NCI-H146 (cell line): ENCODE measurements around the gene CAPN11.

ENCODE experiments used
- DNase-seq: peaks from one replicate; lab custom pipeline; 2025; lab: John Stamatoyannopoulos, UW

CAPN11 gene

DNA sequence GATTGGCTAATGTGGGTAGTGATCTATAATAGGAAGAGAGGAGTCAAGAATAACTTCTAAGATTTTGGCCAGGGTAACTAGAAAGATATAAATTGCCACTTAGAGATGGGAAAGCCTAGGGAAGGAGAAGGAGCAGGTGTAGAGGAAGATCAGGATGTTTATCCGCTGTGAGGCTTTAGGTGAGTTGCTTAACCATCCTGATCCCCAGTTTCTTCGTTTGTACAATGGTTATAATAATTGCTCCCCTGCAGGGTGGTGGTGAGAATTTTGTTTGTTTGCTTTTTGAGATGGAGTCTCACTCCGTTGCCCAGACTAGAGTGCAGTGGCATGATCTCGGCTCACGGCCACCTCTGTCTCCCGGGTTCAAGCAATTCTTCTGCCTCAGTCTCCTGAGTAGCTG lies 55.7 kb downstream of the CAPN11 start:
- DNase-seq = no peak

DNA sequence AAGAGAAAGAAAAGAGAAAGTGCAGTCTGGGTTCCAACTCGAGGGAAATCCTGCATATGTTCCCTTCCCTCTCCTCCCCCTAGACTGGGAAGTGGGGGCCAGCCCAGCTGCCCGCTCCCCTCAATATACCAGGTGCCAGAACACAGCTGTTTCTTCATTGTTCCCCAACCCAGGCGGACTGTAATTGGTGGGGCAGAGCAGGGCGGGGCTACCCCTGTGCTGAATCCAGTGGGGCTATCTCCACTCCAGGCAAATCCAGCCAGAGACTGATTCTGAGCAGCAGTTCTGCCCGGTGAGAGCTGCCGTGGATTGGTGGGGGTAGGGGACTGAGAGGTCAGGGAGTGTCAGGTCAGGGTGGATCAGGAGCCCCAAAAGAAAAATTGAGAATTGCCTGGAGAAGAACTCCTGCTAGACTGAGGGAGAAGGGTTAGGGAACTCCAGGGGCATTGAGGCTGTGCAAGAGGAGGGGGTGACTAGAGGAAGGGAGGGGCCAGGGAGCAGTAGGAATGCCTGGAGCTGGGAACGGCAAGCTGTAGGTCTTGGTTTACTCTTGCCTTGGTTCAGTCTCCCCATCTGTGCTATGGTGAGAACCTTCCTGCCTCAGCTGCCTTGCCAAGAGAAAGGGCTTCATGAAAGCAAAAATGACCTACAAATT lies 58.2 kb downstream of the CAPN11 start, which contains the start of gene MYMX:
Gene MYMX (plus strand): TSS at position 250 of the 655 bp plus-strand sequence. CDS start 546 bp downstream, outside the sequence.
- DNase-seq = peak; percentile 53

DNA sequence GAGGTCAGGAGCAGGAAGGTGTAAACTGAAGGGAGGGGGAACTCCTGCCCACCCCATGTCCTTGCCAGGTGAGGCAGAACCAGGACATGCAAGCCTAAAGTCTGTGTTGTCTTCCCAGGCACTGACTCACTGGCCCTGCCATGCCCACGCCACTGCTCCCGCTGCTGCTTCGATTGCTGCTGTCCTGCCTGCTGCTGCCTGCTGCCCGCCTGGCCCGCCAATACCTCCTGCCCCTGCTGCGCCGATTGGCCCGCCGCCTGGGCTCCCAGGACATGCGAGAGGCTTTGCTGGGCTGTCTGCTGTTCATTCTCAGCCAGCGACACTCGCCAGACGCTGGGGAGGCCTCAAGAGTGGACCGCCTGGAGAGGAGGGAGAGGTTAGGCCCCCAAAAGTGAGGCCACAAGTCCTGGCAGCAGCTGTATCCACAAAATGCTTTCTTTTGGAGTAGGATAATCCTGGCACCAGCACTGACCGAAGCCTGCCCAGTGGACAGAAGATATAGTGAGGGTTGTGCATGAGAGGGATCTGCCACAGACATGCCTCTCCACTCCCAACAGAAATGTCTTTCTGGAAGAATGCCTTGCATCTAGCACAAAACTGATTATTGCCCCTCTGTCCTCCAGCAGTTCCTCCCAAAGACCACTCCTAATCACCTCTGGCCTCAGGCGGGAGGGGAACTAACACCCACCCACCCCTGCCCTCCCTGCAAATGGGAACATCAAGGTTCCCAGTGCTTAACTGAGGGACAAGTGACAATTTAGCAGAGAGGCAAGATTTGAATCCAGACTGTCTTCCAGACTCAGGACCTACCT lies 58.9 kb downstream of the CAPN11 start:
- DNase-seq = no peak

DNA sequence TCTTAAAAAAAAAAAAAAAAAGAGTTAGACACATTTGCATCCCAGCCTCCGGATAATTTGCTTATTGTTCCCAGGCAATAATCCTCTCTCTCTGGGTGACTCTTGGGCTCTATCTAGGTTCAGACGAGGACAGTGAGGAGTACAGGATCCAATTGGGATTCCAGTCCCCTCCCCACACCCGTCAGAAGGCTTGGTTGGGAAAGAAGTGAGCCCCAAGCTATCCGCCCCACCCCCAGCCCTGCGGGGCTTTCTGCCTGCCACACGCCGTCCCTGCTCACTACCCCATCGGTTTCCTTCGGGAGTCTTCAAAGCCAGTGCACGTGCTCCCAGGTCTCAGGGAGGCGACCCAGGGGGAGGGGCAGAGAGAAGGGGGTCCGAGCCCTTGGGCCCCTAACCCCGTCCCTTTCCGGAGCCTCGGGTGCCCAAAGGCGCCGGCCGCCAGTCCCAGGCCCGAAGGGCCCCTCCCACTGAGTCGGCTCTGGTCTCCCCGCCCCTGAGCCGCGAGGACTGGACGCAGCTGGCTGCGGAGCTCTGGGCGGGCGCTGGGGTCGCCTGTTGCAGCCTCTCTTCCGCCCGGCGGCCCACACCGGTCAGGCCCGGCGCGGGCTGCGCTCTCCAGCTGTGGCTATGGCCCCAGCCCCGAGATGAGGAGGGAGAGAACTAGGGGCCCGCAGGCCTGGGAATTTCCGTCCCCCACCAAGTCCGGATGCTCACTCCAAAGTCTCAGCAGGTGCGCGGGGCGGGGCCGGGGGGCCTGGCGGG lies 60.6 kb downstream of the CAPN11 start:
- DNase-seq = peak; percentile 93

DNA sequence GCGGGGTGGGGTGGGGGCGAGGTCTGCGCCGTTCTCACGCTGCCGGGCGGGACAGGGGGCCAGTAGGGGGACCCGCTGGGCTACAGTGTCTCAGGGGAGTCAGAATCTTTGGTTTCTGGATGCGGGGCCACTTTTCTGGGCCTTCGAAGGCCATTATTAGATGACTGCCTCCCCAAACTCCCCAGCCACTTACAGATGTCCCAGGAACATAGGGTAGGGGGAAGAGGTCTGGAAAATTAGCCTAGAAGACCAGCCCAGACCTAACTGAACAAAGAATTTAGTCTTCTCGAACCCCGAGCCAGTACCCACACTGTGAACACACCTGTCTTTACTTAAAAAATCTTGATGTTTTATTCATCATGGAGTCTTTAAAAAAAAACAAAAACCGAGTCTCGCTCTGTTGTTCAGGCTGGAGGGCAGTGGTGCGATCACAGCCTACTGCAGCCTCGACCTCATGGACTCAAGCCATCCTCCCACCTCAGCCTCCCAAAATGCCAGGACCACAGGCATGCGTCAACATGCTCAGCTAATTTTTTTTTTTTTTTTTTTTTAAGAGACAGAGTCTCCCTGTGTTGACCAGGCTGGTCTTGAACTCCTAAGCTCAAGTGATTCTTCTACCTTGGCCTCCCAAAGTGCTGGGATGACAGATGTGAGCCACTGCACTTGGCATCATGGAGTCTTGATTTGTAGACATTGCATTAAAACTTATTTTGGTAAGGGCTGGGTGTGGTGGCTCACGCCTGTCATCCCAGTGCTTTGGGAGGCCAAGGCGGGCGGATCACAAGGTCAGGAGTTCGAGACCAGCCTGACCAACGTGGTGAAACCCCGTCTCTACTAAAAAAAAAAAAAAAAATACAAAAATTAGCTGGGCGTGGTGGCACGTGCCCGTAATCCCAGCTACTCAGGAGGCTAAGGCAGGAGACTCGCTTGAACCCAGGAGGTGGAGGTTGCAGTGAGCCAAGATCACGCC lies 61.5 kb downstream of the CAPN11 start:
- no peak for DNase-seq

DNA sequence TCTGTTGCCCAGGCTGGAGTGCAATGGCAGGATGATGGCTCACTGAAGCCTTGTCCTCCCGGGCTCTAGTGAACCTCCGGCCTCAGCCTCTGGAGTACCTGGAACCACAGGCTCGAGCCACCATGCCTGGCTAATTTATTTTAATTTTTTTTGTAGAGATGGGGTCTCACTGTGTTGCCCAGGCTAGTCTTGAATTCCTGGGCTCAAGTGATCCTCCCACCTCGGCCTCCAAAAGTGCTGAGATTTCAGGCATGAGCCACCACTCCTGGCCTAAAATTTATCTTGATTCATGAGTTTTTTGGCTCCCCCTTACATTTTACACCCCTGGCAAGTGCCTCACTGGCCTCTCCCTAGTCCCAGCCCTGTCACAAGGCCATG lies 62.3 kb downstream of the CAPN11 start:
- no peak for DNase-seq

DNA sequence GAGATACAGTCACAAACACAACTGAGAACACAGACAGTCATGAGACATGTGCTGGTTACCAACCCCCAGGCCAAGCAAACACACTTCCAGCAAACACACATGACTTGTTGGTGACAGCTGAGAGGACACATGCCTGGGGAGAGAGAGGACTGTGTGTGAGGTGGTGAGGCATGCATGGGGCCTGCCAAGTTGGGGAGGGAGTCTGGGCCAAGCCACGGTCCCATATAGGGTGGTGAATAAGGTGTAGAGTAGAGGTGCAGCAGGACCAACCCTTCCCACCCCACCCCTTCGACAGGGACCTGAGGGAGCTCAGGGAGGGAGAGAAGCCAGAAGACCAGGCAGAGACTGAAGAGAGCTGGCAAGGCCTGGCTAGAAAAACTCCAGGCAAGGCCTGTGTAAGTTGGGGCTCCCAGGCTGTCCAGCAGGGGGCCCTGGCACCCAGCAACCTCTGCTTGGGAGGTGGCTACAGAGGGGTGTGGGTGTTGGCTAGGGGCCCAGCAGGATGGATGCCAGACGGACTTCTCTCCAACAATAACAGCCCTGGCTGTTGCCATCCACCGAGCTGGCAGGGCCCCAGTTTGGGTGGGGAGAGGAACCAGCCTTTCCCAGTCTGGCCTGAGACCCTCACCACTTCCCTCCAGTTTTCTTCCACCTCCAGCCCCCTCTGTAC lies 62.8 kb downstream of the CAPN11 start:
- DNase-seq = peak; percentile 74

DNA sequence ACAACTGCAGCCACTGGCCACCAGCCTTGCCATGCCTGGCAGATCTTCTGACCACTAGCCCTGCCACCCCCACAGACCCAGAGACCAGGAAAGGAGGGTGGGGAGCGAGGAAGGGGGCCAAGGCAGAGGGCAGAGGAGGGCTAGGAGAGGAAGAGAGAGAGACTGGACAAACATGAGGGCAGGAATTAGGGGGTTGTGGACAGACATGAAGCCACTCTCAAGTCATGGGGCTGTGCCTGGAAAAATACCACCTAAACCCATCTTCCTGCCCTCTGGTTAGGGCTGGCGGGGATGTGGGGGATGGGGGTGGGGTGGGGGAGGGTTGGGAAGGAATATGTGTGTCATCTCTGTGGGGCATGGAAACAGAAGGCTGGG lies 63.3 kb downstream of the CAPN11 start:
- DNase-seq = no peak

DNA sequence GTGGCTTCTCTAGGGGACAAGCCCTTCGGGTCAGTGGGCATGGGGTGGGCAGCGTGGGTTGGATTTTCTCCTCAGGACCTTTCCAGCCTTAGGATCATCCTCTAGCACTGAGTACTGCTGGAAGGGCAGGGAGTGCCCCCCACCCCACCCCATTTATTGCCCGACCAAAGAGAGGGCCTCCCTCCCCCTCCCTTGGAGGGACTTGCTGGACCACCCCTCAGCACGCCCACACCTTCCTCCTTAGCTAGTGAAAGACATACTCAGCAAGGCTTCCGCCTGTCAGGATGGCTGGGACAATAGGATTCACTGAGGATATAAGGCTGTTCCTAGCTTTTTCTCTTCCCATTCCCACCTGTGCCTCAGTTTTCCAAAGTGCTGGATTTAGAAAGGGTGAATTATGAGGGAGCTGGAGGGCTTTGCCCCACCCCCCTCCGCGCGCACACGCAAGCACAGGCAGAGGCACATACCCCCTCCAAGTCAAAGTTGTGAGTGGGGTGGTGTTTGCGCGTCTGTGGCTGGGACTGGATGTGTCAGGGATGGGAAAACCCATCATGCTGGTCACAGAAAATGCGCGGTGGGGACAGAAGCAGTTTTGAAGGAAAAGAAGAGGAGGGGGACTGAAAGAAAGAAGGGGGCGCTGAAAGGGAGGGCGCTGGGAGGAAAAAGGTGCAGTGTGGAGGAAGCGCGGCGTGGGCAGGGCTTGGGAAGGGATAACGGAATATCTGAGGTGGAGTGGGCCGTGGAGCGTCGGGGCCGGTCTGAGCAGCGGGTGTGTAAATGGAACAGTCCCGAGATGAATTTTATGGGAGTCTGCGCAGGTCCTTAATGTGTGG lies 64.1 kb downstream of the CAPN11 start:
- no peak for DNase-seq

DNA sequence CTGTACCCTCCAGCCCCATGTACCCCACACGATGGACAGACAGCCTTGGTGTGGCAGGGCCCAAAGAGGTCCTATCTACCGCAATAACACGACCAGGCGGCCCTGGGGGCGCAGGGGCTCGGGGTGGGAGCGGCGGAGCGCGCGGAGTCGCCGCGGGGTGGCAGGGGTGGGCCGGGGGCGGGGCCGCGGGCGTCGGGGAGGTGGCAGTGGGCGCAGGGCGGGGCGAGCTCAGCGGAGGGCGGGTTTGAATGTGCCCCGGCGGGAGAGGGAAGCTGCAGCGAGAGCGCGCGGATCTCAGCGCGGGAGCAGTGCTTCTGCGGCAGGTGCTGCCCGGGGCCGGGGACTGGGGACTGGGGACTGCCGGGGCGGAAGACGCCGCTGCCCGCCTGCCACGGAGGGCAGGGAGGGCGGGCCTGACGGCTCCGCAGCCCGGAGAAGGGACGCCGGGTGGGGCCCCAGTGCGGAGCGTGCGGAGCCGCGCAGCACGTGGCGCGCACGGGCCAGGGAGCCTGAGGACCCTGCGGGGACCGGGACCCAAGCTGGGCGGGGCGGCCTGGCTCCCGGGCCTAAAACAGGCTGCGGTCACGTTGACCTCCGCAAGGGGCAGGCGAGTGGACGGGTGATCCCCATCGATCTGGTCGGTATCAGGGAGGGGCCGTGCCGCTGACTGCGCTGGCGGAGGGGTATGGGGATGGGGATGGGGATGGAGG lies 64.9 kb downstream of the CAPN11 start, which contains the start of gene SLC29A1:
Gene SLC29A1 (plus strand): TSS at position 277 of the 710 bp plus-strand sequence. CDS start 3,719 bp downstream, outside the sequence.
- peak; percentile 96 for DNase-seq

DNA sequence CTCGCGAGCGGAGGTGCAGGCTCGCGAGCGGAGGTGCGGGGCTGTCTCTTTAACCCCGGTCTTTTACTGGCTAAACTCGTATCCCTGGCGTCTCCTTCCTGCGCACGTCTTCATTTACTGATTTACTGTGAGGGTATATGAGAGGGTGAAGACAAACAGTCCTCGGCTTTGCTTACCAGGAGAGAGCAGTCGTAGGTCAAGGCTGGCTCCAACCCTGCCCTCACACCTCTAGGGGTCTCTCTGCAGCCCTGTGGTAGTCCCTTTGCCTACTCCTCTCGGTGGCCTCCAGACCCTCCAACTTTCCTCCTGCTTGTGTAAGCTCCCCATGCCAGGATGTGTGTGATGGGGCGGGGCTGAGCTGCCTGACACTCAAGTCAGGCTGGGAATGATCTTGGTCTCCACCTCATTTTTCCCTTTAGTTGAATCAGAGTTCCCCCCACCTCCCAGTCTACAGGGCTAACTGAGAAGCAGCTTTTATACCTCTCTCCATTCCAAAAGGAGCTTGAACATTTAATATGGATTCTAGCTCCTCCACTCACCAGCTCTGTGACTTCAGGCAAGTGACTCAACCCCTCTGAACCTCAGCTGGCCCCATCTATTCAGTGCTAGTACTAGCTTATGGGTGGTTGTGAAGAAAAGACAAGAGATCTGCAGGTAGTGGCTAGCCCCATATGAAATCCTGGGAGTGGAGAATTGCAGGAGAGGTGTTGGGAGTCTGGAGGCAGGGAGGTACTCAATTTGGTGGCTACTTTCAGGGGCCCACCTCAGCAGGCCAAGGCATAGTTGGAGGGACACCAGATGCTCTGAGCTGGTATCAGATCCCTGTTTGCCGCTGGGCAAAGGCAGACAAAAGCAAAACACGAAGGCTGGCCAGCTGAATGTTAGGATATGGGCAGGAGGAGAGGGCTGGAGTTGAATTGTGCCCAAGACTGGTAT lies 65.7 kb downstream of the CAPN11 start:
- DNase-seq = peak; percentile 84

DNA sequence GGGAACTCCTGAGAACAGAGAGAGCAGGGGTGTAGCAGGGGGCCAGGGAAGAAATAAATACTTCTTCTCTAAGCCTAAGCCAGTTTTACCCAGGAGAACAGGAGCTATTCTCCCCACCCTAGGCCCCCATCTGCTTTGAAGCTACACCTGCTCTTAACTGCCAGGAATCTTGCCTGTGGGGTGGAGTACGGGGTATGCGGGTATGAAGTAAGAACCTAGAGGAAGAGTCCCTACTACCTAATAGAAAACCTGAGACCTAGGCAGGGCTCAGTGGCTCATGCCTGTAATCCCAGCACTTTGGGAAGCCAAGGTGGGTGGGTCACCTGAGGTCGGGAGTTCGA lies 66.3 kb downstream of the CAPN11 start:
- DNase-seq = peak; percentile 61

DNA sequence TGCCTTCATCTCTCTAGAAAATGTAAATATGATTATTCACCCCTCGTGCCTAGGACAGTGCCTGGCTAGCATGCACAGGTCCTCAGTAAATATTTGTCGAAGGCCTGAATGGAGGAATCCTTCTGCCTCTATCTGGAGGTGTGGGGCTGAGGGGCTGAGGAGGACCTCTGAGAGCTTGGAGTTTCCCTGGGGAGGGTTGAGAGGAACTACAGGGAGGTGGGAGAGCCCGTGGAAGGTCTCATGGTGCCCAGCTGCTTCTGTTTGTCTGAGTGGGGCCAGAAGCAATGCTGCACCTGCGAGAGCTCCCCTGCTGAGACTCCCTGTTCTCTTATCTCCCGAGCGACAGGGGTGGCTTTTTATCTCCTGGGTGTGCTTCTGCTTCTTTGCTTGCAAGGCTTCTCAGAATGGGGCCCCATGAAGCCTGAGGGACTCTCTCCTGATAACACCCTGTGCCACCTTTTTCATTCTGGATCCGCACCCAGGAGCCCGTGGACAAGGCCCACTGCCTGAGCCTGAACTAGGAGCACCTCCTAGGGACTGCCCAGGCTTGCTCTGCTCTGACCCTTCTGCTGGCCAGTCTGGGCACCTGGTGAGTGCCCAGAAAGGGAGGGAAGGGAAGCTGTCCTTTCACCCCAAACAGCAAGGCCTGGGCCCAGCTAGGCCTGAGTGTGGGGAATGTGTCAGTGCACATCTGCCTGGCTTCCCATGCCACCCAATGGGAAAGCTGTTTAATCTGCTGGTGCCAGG lies 67.1 kb downstream of the CAPN11 start:
- peak; percentile 98 for DNase-seq

DNA sequence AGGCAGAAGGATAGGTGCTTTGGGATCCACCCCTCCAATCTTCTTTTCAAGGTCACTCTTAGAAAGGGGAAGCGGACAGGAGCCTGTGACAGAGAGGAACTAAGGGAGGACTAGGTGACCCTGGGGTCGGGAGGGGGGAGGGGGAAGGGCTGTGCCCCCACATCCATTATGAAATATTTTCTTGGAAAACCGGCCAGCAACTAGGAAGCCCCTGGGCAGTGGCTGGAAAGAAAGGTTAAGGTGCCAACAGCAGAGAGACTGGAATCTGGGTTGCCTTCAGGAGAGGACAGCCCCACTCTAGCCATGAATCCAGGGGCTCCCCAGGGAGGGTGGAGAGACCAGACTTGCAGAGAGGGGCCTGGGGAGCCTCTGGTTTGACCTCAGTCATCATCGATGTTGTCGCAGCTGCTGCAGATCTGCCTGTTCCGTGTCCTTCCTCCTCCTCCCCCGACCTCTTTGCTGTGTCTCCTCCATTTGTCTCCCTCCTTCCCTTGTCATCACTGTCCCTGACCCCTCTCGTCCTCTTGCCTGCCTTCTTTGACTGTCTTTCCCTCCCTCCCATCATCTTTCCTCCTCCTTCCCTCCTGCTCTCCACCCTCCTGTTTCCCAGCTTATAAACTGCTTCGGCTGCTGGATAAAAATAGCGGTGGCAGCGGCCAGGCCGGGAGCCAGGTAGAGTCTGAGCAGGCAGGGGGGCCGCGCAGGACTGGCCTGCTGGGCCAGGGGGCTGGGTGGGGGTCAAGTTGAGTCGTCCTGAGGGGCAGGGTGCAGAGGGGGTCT lies 67.9 kb downstream of the CAPN11 start:
- DNase-seq = peak; percentile 32

DNA sequence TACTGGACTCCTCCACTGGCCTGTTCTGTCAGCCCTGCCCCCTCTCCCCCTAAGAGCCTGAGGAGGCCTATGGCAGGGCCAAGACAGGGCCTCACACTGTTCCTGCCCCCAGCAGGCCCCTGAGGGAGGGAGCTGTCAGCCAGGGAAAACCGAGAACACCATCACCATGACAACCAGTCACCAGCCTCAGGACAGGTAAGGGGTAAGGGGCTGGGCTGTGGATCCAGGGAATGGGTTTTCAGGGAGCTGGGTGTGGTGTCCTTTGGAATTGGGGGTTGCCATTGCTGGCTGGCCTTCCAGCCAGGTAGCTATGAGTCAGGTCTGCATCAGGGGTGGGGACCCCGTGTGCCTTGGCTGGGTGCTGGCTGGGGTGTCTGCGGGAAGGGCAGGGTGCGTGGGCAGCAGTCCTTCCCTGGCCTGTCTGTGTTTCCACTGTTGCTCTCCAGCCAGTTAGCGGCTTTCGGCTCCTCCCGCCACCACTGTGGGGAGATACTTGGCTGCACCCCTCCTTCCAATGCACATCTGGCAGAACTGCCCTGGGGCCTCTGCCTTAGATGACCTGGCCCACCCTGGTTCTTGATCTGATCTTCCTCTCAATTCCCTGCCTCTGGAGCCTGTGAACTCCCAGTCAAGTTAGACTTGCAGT lies 68.7 kb downstream of the CAPN11 start:
- DNase-seq = peak; percentile 33

DNA sequence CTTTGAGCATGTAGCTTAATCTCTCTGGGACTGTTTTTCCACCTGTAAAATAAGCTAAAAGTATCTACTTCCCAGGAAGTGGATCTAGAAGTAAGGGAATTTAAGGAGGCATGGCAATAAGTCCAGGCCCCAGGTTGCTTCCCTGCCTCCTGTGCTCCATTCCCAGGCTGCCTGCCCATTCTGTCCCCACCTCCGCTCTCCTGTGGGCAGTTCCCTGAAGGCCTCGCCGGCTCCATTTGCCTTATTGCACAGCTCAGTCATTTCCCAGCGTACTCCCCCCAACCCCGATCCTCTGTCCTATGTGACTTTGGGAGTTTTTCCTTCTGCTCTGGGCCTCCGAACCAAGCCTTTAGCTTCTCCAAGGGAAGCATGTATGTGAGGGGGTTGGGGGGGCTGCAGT lies 69.4 kb downstream of the CAPN11 start:
- DNase-seq = no peak
